NCI-H1048 (cell line): Measurements from ENCODE around the gene LAMA3.

ENCODE experiments used
- DNase-seq: peaks from one replicate; lab custom pipeline; 2025; lab: John Stamatoyannopoulos, UW

LAMA3 gene

DNA sequence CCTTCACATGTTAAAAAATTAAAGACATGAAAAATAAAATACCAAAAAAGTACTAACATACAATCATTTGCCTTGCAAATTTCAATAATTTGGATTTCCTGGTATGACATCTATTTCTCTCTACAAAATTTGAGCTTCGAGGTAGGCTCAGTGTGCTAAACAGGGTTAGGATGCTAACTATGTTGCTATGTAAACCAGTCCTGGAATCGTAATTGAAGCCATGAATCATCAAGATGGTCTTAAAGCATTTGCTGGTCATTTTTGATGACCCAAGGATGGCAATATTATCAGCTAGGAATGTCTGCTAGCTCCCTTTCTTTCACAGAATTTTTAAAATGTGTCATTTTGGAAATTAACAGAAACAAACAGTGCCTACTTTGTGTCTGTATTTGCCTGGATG, 217.4 kb downstream of the LAMA3 start:
- no peak for DNase-seq

DNA sequence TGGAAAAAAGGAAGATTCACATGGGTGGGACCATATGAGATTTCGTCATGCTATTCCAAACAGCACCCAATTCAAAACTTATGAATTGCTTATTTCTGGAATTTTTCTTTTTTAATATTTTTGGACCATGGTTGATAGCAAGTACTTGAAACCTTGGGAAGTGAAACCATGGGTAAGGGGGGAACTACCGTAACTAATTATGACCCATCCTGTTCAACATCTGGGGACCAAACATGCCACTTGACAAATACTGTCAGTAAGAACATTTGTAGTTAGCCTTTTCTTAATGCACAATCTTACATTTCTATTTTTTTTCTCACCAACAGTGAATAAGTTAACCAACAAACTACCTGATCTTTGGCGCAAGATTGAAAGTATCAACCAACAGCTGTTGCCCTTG, 219.6 kb downstream of the LAMA3 start:
- DNase-seq, result no peak

DNA sequence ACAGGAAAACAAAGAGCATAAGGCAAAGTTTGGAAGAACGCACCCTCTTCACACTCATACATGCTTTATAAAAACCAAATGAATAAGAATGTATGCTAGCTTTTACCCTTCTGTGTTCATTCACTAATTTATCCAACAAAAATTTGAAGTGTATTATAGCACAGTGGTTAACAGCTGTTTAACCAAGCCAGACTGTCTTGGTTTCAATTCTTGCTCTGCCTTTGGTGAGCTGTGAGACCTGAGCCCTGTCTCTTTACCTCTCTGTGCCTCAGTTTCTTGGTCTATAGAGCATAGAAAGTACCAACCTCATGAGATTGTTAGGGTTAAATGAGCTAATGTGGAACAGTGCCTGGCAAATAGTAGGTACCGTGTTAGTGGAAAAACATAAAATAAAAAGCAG, 220.8 kb downstream of the LAMA3 start:
- no peak for DNase-seq

DNA sequence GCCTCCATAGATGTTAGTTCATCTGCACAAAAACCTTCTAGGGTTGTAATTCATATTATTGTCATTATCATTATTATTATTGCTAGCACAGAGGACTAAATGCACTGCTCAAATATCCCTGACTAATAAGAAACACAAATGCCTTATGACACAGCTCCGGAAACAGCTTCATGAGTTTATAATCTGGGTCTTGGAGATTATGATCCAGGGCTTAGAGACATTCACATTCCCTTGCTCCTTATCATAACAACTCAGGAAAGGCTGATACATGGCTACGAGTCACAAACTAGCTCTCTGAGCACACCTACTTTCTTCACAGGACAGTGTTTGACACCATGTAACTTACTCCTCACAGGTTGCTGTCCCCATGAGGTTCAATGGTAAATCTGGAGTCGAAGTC, 223.1 kb downstream of the LAMA3 start:
- DNase-seq, result no peak

DNA sequence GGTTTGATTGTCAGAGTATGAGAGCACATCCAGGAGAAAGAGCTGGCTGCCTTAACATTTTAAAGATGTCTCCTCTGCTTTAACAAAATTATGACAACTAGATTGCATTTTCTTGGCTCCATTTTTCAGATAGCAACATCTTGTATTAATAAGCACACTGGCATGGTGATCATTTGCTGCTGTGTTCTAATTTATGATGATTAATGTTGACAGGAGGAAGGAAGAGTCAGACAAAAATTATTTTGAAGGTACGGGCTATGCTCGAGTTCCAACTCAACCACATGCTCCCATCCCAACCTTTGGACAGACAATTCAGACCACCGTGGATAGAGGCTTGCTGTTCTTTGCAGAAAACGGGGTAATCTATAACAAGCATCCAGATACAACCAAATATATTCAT, 227.1 kb downstream of the LAMA3 start:
- no peak for DNase-seq

DNA sequence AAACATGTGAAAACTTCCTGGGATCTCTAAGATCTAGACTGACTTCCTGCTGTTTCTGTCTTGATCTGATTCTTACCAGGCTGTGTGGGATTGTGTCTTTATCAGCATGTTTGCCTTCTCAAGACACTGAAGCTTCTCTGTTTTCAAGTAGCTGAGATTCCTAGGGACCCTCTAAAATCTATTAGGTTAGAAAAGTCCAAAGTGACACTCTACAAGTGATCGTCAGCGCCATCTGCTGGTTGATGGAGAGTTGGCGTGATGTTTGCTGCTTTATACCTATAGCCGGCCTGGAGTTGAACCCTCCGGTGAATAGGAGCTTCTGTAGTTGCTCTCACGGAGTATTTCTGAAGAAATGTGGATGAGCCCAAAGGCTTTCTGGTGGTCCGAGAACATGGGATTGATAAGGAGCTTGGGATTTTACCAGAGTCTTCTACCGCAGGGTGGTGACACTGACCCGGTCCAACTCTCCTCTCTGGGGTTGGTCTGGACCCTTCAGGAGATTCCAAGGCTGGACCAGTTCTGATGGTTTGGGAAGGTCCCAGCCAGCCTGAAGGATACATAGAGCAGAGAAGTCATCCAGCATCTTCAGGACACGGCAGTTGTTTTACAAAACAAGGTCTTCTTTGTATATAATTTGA, 229.3 kb downstream of the LAMA3 start:
- DNase-seq, result peak; percentile 32

DNA sequence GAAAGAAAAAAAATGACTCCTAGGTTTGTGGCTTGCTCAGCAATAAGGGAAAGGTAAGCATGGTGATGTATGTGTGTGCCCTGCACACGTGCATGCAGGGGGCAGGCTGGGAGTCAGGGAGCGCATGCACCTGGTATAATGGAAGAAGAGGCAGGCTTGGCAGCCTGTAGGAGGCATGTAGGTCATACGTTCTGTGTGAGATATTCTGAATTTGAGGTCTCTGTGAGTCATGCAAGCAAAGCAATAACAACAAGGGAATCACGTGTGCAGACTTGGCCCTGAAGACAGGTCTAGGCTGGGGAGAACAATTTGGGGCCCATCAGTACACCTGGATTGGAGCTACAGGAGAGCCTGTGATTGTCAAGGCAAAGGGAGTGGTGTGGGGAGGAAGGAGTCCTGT, 230.8 kb downstream of the LAMA3 start:
- no peak for DNase-seq

DNA sequence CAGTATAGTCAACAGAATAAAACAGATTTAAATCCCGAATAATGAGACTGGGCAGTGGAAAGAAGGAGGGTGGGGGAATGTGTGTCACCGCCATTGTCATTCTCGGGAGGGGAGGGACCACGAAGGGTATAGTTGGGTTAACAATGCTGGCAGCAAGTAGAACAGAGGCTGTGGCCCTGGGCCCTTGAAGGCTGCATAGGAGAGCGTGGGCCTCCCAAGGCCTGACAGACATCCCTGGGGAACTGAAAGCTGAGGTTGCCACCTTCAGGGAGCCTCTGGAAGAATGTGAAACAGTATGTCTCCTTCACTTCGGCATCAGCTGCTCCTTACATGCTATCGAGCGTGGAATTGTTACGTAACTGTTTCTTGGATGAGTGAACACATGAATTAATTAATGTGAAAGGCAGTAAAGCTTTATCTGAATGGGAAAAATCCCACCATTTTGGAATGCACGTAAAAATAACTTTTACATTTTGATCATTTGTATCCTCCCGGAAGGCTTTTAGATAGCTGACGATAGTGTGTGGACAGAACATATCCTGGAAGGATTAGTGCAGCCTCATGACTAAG, 232.5 kb downstream of the LAMA3 start:
- no peak for DNase-seq

DNA sequence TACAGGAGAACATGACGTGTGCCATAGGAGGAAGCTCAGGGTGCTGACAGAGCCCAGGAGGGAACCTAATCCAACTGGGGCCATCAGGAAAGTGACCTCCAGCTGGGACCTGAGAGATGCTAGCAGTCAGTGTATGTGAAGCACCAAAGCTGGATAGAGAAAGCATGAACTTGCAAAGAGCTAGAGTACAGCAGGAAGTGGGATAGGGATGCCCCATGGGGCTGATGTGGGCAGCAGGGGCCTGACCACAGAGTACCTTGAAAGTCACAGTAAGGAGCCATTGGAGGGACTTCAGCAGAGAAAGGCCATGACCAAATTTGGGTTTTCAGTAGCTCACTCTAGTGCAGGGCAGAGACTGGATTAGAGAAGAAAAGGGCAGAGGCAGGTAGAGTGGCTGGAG, 233.7 kb downstream of the LAMA3 start:
- no peak for DNase-seq

DNA sequence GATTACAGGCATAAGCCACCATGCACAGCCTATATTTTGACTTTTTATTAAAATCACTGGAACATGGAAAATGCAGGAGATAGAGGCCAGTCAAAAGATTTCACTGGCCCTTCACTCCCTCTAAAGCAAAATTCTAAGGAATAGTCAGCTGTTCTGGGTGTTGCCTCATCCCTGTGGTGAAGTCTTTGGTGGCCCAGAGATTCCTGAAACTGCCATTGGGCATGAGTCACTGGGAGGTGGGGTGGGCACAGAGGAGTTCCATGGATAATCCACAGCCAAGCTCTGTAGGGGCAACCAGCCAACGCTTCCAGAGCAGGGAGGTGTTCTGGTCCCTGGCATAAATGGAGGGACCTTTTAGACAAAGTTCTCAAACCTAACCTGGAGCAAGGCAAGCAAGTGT, 235.6 kb downstream of the LAMA3 start:
- no peak for DNase-seq

DNA sequence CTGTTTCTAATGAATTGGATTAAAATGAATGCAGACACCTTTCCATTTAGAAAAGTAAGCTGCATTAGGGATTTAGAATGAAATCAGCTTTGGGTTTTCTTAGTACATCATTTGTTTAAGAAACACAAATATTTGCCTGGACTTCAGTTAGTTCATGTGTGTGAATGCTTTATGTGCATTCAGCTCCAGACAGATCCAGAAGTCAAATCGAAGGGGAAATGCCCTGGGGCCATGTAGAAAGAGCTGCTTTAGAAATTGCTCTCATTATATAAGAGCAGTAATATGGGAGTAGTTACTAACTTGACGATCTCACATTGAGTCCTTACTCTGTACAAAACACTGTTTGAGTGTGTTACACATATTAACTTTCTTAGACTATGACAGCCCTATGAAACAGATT, 237.3 kb downstream of the LAMA3 start:
- DNase-seq, result peak; percentile 37

DNA sequence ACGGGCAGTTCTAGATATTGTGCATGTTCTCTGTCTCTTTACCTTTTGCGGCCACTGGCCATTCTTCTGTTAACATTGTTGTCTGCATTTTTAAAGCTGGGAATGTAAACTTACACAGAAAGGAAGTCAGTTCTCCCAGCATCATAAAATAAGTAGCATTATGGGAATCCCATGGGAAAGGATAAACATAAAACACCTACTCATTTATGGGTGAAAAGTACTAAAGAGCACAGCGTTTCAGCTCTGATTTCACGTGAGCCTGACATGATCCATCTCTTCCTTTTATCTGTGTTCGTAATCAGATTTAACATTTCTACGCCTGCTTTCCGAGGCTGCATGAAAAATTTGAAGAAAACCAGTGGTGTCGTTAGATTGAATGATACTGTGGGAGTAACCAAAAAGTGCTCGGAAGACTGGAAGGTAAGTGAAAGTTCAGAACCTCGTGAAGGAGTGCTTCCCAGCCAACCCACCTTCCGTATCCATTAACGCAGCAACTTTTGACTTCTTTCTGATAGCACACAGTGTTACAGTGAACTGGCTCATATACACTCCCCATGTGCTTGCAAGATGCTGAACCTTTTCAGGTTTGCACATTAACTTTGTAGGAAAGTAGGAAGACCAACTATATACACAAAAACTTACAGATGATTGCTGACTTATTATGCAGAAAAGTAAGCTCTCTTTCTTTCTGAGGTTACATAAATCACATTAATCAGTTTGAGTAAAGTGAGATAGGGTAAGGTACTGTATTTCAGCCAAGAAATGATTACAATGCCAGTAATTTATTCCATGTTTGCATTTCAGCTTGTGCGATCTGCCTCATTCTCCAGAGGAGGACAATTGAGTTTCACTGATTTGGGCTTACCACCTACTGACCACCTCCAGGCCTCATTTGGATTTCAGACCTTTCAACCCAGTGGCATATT, 238.8 kb downstream of the LAMA3 start:
- no peak for DNase-seq

DNA sequence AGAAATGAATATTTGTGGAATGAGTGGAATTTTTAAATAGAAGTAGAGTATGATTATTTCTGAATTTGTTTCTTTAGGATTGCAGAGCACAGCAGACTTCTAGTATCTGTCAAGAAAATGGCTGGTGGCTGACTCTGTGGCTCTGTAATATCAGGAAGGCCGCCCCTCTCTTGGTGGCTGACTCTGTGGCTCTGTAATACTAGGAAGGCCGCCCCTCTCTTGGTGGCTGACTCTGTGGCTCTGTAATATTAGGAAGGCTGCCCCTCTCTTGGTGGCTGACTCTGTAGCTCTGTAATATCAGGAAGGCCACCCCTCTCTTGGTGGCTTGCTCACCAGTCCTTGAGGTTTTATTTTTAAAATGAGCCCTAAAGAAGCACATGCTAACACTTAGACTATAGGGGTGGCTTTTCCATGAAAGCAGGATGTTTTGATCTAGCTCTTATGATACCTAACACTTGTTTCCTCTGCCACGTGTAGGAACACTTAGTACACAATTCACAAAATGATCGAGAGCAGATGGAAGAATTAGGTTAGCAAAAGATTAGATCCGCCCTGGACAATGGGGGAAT, 240.2 kb downstream of the LAMA3 start:
- DNase-seq, result no peak

DNA sequence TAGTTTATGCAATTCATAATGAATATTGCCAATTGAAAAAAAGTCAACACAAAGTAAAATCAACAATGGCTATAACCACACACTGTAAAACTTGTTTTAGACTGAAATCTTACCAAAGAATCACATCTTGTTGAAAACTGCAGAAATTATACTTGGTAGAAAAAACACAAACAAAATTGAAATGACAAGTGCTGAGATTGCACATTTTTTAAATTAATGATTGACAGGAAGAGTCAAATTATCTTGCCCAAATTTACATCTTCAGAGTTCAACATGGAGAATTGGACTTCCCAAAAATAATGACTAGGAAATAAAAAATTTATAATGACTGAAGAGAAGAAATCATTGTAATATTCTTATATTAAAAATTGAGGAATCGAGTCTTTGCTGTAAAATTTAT, 240.7 kb downstream of the LAMA3 start:
- no peak for DNase-seq

DNA sequence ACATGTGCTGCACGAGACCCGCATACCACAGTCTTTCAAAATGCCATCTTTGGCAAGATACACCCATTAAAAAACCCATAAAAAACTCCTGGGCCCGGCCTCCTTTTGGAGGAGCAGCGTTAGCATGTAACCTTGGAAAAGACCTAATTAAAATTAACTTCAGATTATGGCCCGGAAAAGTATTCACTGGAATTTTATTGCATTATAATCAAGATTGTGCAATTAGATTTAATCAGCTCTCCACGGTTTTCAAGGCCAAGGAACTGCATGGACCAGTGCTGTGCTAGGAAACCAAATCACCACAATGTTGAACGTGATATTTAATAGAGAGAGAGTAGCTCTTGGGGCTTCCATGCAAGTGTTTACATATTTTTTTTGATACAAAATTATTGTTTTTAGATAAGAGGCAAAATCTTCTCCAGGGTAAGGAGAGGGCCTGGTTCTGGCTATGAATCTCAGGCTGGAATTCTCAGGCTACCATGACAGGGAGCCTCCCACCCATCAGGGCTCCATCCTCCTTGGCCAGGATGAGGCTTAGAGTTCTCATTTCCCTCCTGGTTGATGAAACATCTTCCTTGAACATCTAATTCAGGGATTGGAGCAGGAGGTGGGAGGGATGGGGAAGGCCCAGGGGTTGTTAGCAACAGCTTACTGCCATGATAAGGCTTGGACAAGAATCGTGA, 243.3 kb downstream of the LAMA3 start:
- DNase-seq, result no peak

DNA sequence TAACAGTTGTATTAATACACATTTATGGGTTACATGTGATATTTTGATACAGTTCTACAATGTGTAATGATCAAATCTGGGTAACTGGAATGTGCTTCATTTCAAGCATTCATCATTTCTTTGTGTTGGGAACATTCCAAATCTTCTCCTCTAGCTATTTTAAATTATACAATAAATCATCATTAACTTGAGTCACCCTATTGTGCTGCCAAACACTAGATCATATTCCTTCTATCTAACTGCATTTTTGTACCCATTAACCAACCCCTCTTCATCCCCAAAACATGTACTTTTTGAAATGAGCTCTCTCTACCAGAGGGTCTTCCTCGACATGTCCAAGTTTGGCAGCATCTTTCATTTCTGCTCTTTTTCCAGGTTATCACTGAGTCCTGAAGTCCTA, 244.2 kb downstream of the LAMA3 start:
- DNase-seq, result no peak

DNA sequence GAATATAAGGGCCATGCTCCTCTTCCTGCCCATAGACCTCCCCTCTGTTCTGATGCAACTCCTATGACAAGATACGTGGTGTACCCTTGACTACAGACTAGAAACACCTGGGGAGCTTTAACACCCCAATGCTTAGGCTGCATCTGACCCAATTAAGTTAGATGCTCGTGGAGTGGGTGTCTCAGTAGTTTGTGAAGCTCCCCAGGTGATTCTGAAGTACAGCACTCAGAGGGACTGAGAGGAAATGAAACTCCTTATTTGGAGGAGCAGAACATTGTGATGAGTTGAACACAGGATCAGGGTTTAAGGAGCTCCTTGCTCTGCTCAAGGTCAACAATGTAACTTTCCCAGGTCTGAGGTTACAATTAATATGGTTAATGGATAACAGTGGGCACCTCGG, 245.0 kb downstream of the LAMA3 start:
- DNase-seq, result no peak

DNA sequence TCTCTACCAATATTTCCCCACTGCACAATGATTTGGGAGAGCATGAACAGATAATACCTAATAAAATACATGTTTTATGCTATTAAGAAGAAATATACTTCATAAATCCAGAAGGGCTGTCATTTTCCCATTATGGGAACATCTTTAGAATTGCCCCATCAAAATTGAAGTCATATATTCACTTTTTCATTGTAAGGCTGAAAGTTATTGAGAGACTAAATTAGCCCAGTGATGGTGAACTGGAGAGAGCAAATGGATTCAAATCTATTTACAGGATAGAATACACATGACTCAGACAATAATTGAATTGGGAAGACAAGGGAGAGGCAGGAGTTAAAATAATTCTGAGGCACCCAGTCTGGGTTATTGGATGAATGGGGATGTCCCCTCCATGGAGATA, 245.6 kb downstream of the LAMA3 start:
- DNase-seq, result no peak

DNA sequence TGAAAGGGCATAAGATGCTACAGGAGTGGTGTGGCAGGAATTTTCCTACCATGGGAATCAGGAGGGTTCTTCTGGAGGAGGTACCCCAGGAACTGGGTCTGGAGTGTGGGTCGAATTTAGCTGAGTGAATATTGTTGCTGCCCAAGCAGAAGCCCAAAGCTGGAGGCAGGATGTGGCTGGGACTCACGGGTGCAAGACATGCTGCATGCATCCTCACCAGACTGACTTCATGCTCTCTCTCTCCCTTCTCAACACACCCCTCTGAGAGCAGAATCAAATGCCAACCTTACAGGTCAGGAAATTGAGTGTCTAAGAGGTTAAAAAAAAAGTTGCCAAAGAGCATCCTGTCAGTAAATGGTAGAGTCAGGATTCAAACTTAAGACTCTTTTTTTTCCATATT, 246.6 kb downstream of the LAMA3 start:
- no peak for DNase-seq

DNA sequence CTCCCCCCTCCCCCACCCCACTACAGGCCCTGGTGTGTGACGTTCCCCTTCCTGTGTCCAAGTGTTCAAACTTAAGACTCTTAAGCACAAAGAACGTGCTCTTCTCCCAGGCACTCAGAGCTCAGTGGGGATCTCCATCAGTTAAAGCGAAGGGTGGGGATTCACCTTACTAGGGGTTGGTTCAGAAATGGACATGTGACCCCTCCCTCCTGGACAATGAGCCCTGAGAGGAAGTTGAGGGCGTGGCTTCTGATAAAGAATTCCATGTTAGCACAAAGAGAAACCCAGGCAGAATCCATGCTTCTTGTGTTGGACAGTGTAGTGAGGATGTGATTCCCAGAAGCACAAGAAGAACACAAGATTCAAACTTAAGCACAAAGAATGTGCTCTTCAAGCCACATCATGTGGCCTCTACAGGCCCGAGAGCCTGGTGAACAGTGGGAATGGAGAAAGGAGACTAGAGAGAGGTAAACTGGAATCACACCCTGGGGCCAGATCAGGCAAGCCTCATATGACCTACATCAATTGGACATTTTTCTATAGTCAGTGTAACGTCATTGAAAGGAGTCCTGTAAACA, 247.2 kb downstream of the LAMA3 start:
- DNase-seq, result no peak

DNA sequence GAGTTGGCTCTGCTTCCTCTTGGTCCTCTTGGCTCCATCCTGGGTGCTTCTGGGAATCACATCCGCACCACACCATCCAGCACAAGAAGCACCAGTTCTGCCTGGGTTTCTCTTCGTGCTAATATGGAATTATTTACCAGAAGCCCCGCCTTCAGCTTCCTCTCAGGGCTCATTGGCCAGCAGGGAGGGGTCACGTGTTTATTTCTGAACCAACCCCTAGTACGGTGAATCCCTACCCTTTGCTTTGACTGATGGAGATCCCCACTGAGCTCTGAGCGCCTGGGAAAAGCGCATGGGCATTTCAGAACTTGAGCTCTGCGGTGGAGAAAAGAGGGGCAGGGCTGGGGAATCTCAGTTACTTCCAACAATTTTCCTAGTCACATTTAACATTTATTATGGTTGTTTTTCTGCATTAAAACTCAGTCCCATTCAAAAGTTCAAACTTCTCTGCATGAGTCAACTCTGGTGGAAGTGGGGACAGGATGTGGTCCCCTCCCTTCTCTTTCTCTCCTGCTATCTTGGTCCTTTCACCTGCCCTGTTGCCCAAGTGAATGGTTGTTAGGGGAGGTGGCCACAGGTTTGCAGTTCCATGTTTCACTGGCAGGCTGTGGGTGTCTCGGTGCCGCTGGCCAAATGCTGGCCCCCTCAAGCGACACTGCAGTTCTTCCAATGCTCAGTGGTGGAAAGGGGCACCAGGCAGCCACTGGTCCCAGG, 248.9 kb downstream of the LAMA3 start:
- no peak for DNase-seq
